Trophoblast cell (in vitro differentiated cells and primary cell): ENCODE results near the gene EDDM13.

Experiments
- DNase-seq, 2 donors: peaks; one replicate each; pipeline ENCODE4 v3.0.0-alpha.2; 2016
- H2AFZ ChIP-seq: 2 replicates; pipeline ENCODE4 v1.6.1; 2013; ENCODE audit warnings: low read length, moderate library complexity, mild to moderate bottlenecking; ENCODE audit not compliant: insufficient read depth, poor library complexity
- H2AK5ac ChIP-seq: 2 replicates; pipeline ENCODE4 v1.6.1; 2013; ENCODE audit warnings: mild to moderate bottlenecking, low read length
- H2BK120ac ChIP-seq: 2 replicates; pipeline ENCODE4 v1.6.1; 2013; ENCODE audit warnings: low read length, mild to moderate bottlenecking, moderate library complexity; ENCODE audit not compliant: insufficient read depth, poor library complexity
- H2BK12ac ChIP-seq: 2 replicates; pipeline ENCODE4 v1.6.1; 2013; ENCODE audit warnings: mild to moderate bottlenecking, low read length, moderate library complexity
- H2BK5ac ChIP-seq: 2 replicates; pipeline ENCODE4 v1.6.1; 2013; ENCODE audit warnings: low read length, low read depth, moderate library complexity, mild to moderate bottlenecking; ENCODE audit not compliant: poor library complexity
- H3K14ac ChIP-seq: 2 replicates; pipeline ENCODE4 v1.6.1; 2013; ENCODE audit warnings: mild to moderate bottlenecking, low read length
- H3K18ac ChIP-seq: 2 replicates; pipeline ENCODE4 v1.6.1; 2013; ENCODE audit warnings: mild to moderate bottlenecking, low read length
- H3K23ac ChIP-seq: 2 replicates; pipeline ENCODE4 v1.6.1; 2013; ENCODE audit warnings: low read length
- H3K27ac ChIP-seq: 2 replicates; pipeline ENCODE4 v1.5.1; 2013; ENCODE audit warnings: low read depth, mild to moderate bottlenecking, inconsistent platforms, low read length, moderate library complexity
- H3K27me3 ChIP-seq: 2 replicates; pipeline ENCODE4 v1.6.1; 2013; ENCODE audit warnings: inconsistent platforms, mild to moderate bottlenecking, low read length, moderate library complexity; ENCODE audit not compliant: insufficient read depth
- H3K36me3 ChIP-seq, 2 experiments: 1 replicate in 1 of 2; 2 replicates in 1 of 2; pipeline ENCODE4 v1.6.1; 2013; ENCODE audit warnings: low read length in 2 of 2, mild to moderate bottlenecking in 2 of 2, moderate library complexity in 1 of 2; ENCODE audit not compliant: insufficient read depth in 2 of 2, control insufficient read depth in 1 of 2
- H3K4ac ChIP-seq: 2 replicates; pipeline ENCODE4 v1.6.1; 2013; ENCODE audit warnings: low read depth, mild to moderate bottlenecking, low read length, moderate library complexity
- H3K4me1 ChIP-seq, 2 experiments: 1 replicate in 1 of 2; 2 replicates in 1 of 2; pipeline ENCODE4 v1.6.1; 2013; ENCODE audit warnings: low read length in 2 of 2, mild to moderate bottlenecking in 2 of 2, moderate library complexity in 1 of 2; ENCODE audit not compliant: insufficient read depth in 2 of 2, control insufficient read depth in 1 of 2
- H3K4me2 ChIP-seq: 2 replicates; pipeline ENCODE4 v1.6.1; 2013; ENCODE audit warnings: inconsistent platforms, mild to moderate bottlenecking, low read length, moderate library complexity
- H3K4me3 ChIP-seq: 2 replicates; pipeline ENCODE4 v1.5.1; 2013; ENCODE audit warnings: mild to moderate bottlenecking, low read depth, low read length, inconsistent platforms
- H3K79me1 ChIP-seq: one replicate; pipeline ENCODE4 v1.6.1; 2013; ENCODE audit warnings: low read length
- H3K79me2 ChIP-seq: 2 replicates; pipeline ENCODE4 v1.6.1; 2013; ENCODE audit warnings: low read length, mild to moderate bottlenecking; ENCODE audit not compliant: control insufficient read depth, insufficient read depth, poor library complexity
- H3K9ac ChIP-seq: 2 replicates; pipeline ENCODE4 v1.6.1; 2013; ENCODE audit warnings: mild to moderate bottlenecking, low read length
- H3K9me3 ChIP-seq: 2 replicates; pipeline ENCODE4 v1.6.1; 2013; ENCODE audit warnings: low read depth, mild to moderate bottlenecking, control low read depth, inconsistent platforms, low read length; ENCODE audit not compliant: insufficient read depth
- H4K12ac ChIP-seq: 2 replicates; pipeline ENCODE4 v1.6.1; 2013; ENCODE audit warnings: low read depth, mild to moderate bottlenecking, low read length, moderate library complexity
- H4K8ac ChIP-seq: 2 replicates; pipeline ENCODE4 v1.6.1; 2013; ENCODE audit warnings: low read depth, mild to moderate bottlenecking, low read length, moderate library complexity
- H4K91ac ChIP-seq: one replicate; pipeline ENCODE4 v1.6.1; 2013; ENCODE audit warnings: low read depth, mild to moderate bottlenecking, low read length, moderate library complexity
- WGBS: extraction: QIAGEN DNeasy Blood & Tissue Kit; methylation state at CpG from one replicate; pipeline ENCODE4 v1.1.7; 2013; ENCODE audit warnings: missing lambda C conversion rate; ENCODE audit not compliant: insufficient read length, insufficient coverage; ENCODE audit errors: extremely low coverage; 5-methylcytosine and 5-hydroxymethylcytosine counted together

EDDM13 gene

GRCh38 chr19:56301155-56301554, 28.6 kb downstream of the EDDM13 start:
- no peaks in the 10 kb centered on the region for H3K4me1 ChIP-seq

GRCh38 chr19:56301886-56302620, 29.5 kb downstream of the EDDM13 start:
- no peak overlapping the region for H2BK120ac ChIP-seq
- no peaks in the 10 kb centered on the region for H3K79me1 ChIP-seq
- H3K4me1 ChIP-seq, result no peaks in the 10 kb centered on the region
- H4K8ac ChIP-seq, result no peak overlapping the region
- no peaks in the 10 kb centered on the region for H3K27me3 ChIP-seq
- no peak overlapping the region for H3K4me3 ChIP-seq
- H3K18ac ChIP-seq, result no peak overlapping the region
- H3K14ac ChIP-seq, result no peak overlapping the region
- H2BK12ac ChIP-seq, result no peak overlapping the region
- no peak overlapping the region for H3K4ac ChIP-seq
- H2AK5ac ChIP-seq, result no peak overlapping the region
- H3K9ac ChIP-seq, result no peak overlapping the region
- H4K12ac ChIP-seq, result no peak overlapping the region
- H2BK5ac ChIP-seq, result no peak overlapping the region
- H3K9me3 ChIP-seq, result no peaks in the 10 kb centered on the region
- no peak overlapping the region for H3K4me2 ChIP-seq
- no peak overlapping the region for H3K23ac ChIP-seq
- no peaks in the 10 kb centered on the region for H3K79me2 ChIP-seq
- H3K27ac ChIP-seq, result no peak overlapping the region
- H2AFZ ChIP-seq, result no peak overlapping the region
- H4K91ac ChIP-seq, result no peak overlapping the region
- 100% methylated on average over 2 of the region's 9 CpGs for WGBS
- H3K36me3 ChIP-seq, result peaks cover 3 to 11% of the 10 kb centered on the region in 2 experiments
- DNase-seq, result no peak

More at GRCh38 chr19:56301155-56301554, 28.6 kb downstream of the EDDM13 start:
- Histone ChIP-seq H4K12ac (no peak overlapping the region), H2AK5ac (no peak overlapping the region), H4K91ac (no peak overlapping the region), H3K9me3 (no peaks in the 10 kb centered on the region), H3K18ac (no peak overlapping the region), H3K9ac (no peak overlapping the region), H3K23ac (no peak overlapping the region), H2AFZ (no peak overlapping the region), H3K14ac (no peak overlapping the region), H2BK120ac (no peak overlapping the region), H3K27me3 (no peaks in the 10 kb centered on the region), H2BK5ac (no peak overlapping the region), H3K79me1 (no peaks in the 10 kb centered on the region), H3K4me2 (no peak overlapping the region), H3K79me2 (no peaks in the 10 kb centered on the region), H4K8ac (no peak overlapping the region), H3K4ac (no peak overlapping the region), H3K4me3 (no peak overlapping the region), H3K27ac (no peak overlapping the region), H3K36me3 (peaks cover 3 to 11% of the 10 kb centered on the region in 2 experiments), H2BK12ac (no peak overlapping the region)
- WGBS, result no CpG with 5 or more reads among the region's 5 CpGs
- no peak for DNase-seq

GRCh38 chr19:56304243-56304642, 31.7 kb downstream of the EDDM13 start:
- Histone ChIP-seq H4K8ac (no peak overlapping the region), H4K91ac (no peak overlapping the region), H3K27me3 (no peaks in the 10 kb centered on the region), H3K14ac (no peak overlapping the region), H3K4me2 (no peak overlapping the region), H3K27ac (no peak overlapping the region), H3K79me1 (no peaks in the 10 kb centered on the region), H3K9ac (peak overlapping the region; percentile 30), H3K4me1 (no peaks in the 10 kb centered on the region), H2BK5ac (no peak overlapping the region), H2BK12ac (no peak overlapping the region), H3K18ac (no peak overlapping the region), H2BK120ac (no peak overlapping the region), H3K9me3 (no peaks in the 10 kb centered on the region), H3K4ac (no peak overlapping the region), H2AFZ (no peak overlapping the region), H2AK5ac (no peak overlapping the region), H3K36me3 (peaks cover 3 to 11% of the 10 kb centered on the region in 2 experiments), H3K23ac (no peak overlapping the region), H4K12ac (no peak overlapping the region), H3K79me2 (no peaks in the 10 kb centered on the region), H3K4me3 (peak overlapping the region; percentile 44)
- no CpG with 5 or more reads among the region's 9 CpGs for WGBS
- DNase-seq, result no peak

- H2AK5ac ChIP-seq, result no peak overlapping the region
- no peak overlapping the region for H3K9ac ChIP-seq
- H3K27ac ChIP-seq, result no peak overlapping the region
- H2BK5ac ChIP-seq, result no peak overlapping the region
- H2BK12ac ChIP-seq, result no peak overlapping the region
- no peak overlapping the region for H3K4me3 ChIP-seq
- no peak overlapping the region for H2AFZ ChIP-seq
- H3K23ac ChIP-seq, result no peak overlapping the region
- peaks cover 3 to 13% of the 10 kb centered on the region in 2 experiments for H3K36me3 ChIP-seq
- H3K4ac ChIP-seq, result no peak overlapping the region
- no peak overlapping the region for H3K14ac ChIP-seq
- H4K8ac ChIP-seq, result no peak overlapping the region
- no peak overlapping the region for H3K18ac ChIP-seq
- no peaks in the 10 kb centered on the region for H3K79me1 ChIP-seq
- no peak for DNase-seq
- H3K27me3 ChIP-seq, result no peaks in the 10 kb centered on the region
- no peaks in the 10 kb centered on the region for H3K79me2 ChIP-seq
- WGBS, result no CpG with 5 or more reads among the region's 11 CpGs
- no peaks in the 10 kb centered on the region for H3K9me3 ChIP-seq
- no peaks in the 10 kb centered on the region for H3K4me1 ChIP-seq
- H2BK120ac ChIP-seq, result no peak overlapping the region
- H4K12ac ChIP-seq, result no peak overlapping the region
- no peak overlapping the region for H3K4me2 ChIP-seq
- no peak overlapping the region for H4K91ac ChIP-seq
These were observed 33.5 kb downstream of the EDDM13 start for GRCh38 chr19:56306016-56306415.
